BLaER1 (cell line): ENCODE measurements around the gene TJP3.
"Not testable (repeated sequence)": the region's sequence is repeated elsewhere in the genome, so short reads cannot be mapped to it uniquely, and the experiment has no call there.

Source experiments
- H3K27ac ChIP-seq: shearing (Covaris generic); formaldehyde crosslinking; 2 replicates; pipeline ENCODE4 v1.8.1; 2022
- H3K27me3 ChIP-seq: shearing (Covaris generic); formaldehyde crosslinking; 2 replicates; pipeline ENCODE4 v1.8.1; 2022
- H3K36me3 ChIP-seq: shearing (Covaris generic); formaldehyde crosslinking; 2 replicates; pipeline ENCODE4 v1.8.1; 2022
- H3K4me1 ChIP-seq: shearing (Covaris generic); formaldehyde crosslinking; 2 replicates; pipeline ENCODE4 v1.8.1; 2022
- H3K4me2 ChIP-seq: shearing (Covaris generic); formaldehyde crosslinking; 2 replicates; pipeline ENCODE4 v1.8.1; 2022
- H3K4me3 ChIP-seq: shearing (Covaris generic); formaldehyde crosslinking; 2 replicates; pipeline ENCODE4 v1.8.1; 2022
- H3K9ac ChIP-seq: shearing (Covaris generic); formaldehyde crosslinking; 2 replicates; pipeline ENCODE4 v1.8.1; 2022
- H3K9me3 ChIP-seq: shearing (Covaris generic); formaldehyde crosslinking; 2 replicates; pipeline ENCODE4 v1.8.1; 2022
- H4K20me1 ChIP-seq: shearing (Covaris generic); formaldehyde crosslinking; 2 replicates; pipeline ENCODE4 v1.8.1; 2022
- Cebpa-rat ChIP-seq: shearing (Covaris generic); IDR thresholded peaks from 2 replicates; pipeline ENCODE4 v1.8.1; 2022

TJP3 gene

GRCh38 chr19:3759482-3760254, 51.5 kb downstream of the TJP3 start:
- Histone ChIP-seq H3K4me1 (peaks cover 60% of the 10 kb centered on the region), H3K27ac (0 out of 2 replicates have a peak overlapping the region, but pooled peaks have one; percentile 4), H3K9me3 (no peaks in the 10 kb centered on the region), H3K9ac (peak overlapping the region; percentile 90; the same call in 1 of the 2 replicates), H3K36me3 (peaks cover 33% of the 10 kb centered on the region), H3K4me3 (no peak overlapping the region), H3K27me3 (no peaks in the 10 kb centered on the region), H4K20me1 (no peaks in the 10 kb centered on the region), H3K4me2 (peak overlapping the region; percentile 93)
- TF ChIP-seq Cebpa-rat: no peak

DNA sequence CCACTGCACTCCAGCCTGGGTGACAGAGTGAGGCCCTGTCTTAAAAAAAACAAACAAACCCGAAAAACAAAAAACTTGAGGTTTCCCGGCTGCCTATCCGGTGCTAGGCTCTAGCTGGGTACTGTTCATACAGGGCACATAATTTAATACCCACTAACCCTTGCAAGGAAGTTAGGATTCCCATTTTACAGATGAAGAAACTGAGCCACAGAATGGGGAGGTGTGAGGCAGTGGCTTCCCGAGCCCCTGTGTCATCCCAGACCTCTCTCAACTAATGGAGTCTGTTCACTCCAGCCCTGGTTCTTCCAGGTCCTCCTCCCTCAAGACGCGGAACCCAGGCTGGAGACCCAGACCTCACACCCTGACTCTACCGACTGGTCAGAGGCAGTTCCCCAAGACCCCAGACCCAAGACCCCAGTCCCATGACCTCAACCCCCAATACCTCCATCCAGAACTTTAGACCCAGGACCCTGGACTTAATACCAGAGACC, 52.7 kb downstream of the TJP3 start:
- H3K9ac ChIP-seq: peak overlapping the region; percentile 90
- peaks cover 48% of the 10 kb centered on the region for H3K4me1 ChIP-seq
- no peaks in the 10 kb centered on the region for H4K20me1 ChIP-seq
- peaks cover 44% of the 10 kb centered on the region for H3K36me3 ChIP-seq
- TF ChIP-seq Cebpa-rat: no peak
- H3K9me3 ChIP-seq: no peaks in the 10 kb centered on the region
- H3K27ac ChIP-seq: peak overlapping the region; percentile 85
- H3K27me3 ChIP-seq: no peaks in the 10 kb centered on the region
- H3K4me2 ChIP-seq: peak overlapping the region; percentile 93
- H3K4me3 ChIP-seq: peak overlapping the region; percentile 85

- Histone ChIP-seq H3K4me2 (peak within 1 kb of the TSS; percentile 93), H3K36me3 (peaks cover 50% of the 10 kb centered on the region), H4K20me1 (no peaks in the 10 kb centered on the region), H3K27me3 (no peaks in the 10 kb centered on the region), H3K9ac (peak within 1 kb of the TSS; percentile 96), H3K9me3 (no peaks in the 10 kb centered on the region), H3K4me1 (peaks cover 43% of the 10 kb centered on the region), H3K27ac (peak within 1 kb of the TSS; percentile 98), H3K4me3 (peak within 1 kb of the TSS; percentile 85)
- TF ChIP-seq Cebpa-rat: no peak
Observed at GRCh38 chr19:3761382-3762129, 53.4 kb downstream of the TJP3 start, which contains the start of gene APBA3. Gene APBA3, minus strand, starts transcription at chr19:3761692. Its CDS starts 1,428 bp downstream, at chr19:3760264.

GRCh38 chr19:3762130-3762473, 53.9 kb downstream of the TJP3 start:
- no peak for TF ChIP-seq Cebpa-rat
- H3K36me3 ChIP-seq: peaks cover 54% of the 10 kb centered on the region
- H3K4me3 ChIP-seq: peak overlapping the region; percentile 85
- H3K27ac ChIP-seq: peak overlapping the region; percentile 98; the same call in 1 of the 2 replicates
- H4K20me1 ChIP-seq: no peaks in the 10 kb centered on the region
- H3K4me2 ChIP-seq: peak overlapping the region; percentile 93
- H3K9me3 ChIP-seq: no peaks in the 10 kb centered on the region
- no peaks in the 10 kb centered on the region for H3K27me3 ChIP-seq
- H3K4me1 ChIP-seq: peaks cover 41% of the 10 kb centered on the region
- H3K9ac ChIP-seq: peak overlapping the region; percentile 90; the same call in 1 of the 2 replicates

GRCh38 chr19:3762501-3763459, 54.6 kb downstream of the TJP3 start, which contains the start of gene MRPL54:
Gene MRPL54, plus strand, starts transcription at chr19:3762682. Its CDS starts 19 bp downstream, at chr19:3762701.
- peak; percentile 57; the same call in 1 of the 2 replicates for TF ChIP-seq Cebpa-rat
- H3K36me3 ChIP-seq: peaks cover 54% of the 10 kb centered on the region
- H3K9ac ChIP-seq: peak within 1 kb of the TSS; percentile 96
- H3K4me3 ChIP-seq: peak within 1 kb of the TSS; percentile 85
- peak within 1 kb of the TSS; percentile 98 for H3K27ac ChIP-seq
- no peaks in the 10 kb centered on the region for H3K27me3 ChIP-seq
- no peaks in the 10 kb centered on the region for H3K9me3 ChIP-seq
- no peaks in the 10 kb centered on the region for H4K20me1 ChIP-seq
- peaks cover 41% of the 10 kb centered on the region for H3K4me1 ChIP-seq
- peak within 1 kb of the TSS; percentile 93 for H3K4me2 ChIP-seq

GRCh38 chr19:3765121-3765520, 56.9 kb downstream of the TJP3 start:
- H3K27ac ChIP-seq: no peak overlapping the region

DNA sequence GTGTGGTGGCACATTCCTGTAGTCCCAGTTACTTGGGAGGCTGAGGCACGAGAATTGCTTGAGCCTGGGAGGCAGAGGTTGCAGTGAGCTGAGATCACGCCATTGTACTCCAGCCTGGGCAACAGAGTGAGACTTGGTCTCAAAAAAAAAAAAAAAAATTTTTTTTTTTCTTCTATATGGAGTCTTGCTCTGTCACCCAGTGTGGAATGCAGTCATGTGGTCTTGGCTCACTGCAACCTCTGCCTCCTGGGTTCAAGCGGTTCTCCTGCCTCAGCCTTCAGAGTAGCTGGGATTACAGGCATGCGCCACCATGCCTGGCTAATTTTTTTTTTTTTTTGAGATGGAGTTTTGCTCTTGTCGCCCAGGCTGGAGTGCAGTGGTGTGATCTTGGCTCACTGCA, 57.6 kb downstream of the TJP3 start:
- H4K20me1 ChIP-seq, H3K27me3 ChIP-seq, H3K27ac ChIP-seq, H3K4me2 ChIP-seq, H3K9me3 ChIP-seq, H3K9ac ChIP-seq, H3K4me3 ChIP-seq: not testable (repeated sequence)
- H3K36me3 ChIP-seq: peaks cover 55% of the 10 kb centered on the region
- peaks cover 19% of the 10 kb centered on the region for H3K4me1 ChIP-seq

More at GRCh38 chr19:3765121-3765520, 56.9 kb downstream of the TJP3 start:
- Histone ChIP-seq H3K27me3 (no peaks in the 10 kb centered on the region), H4K20me1 (no peaks in the 10 kb centered on the region; the same call in 1 of the 2 replicates), H3K9ac (no peak overlapping the region), H3K4me3 (no peak overlapping the region), H3K36me3 (peaks cover 51% of the 10 kb centered on the region), H3K4me1 (peaks cover 26% of the 10 kb centered on the region), H3K4me2 (no peak overlapping the region), H3K9me3 (no peaks in the 10 kb centered on the region)
- TF ChIP-seq Cebpa-rat: no peak

GRCh38 chr19:3766520-3766919, 58.3 kb downstream of the TJP3 start:
- no peak overlapping the region for H3K4me3 ChIP-seq
- H3K9me3 ChIP-seq: no peaks in the 10 kb centered on the region
- peaks cover 16% of the 10 kb centered on the region for H3K4me1 ChIP-seq
- H3K36me3 ChIP-seq: peaks cover 55% of the 10 kb centered on the region
- H3K4me2 ChIP-seq: no peak overlapping the region
- H3K27ac ChIP-seq: no peak overlapping the region
- no peaks in the 10 kb centered on the region; the same call in 1 of the 2 replicates for H4K20me1 ChIP-seq
- H3K27me3 ChIP-seq: no peaks in the 10 kb centered on the region
- TF ChIP-seq Cebpa-rat: no peak
- H3K9ac ChIP-seq: no peak overlapping the region

GRCh38 chr19:3767050-3767449, 58.9 kb downstream of the TJP3 start:
- Histone ChIP-seq H3K27ac (no peak overlapping the region), H3K4me1 (peaks cover 11% of the 10 kb centered on the region), H3K9ac (no peak overlapping the region), H3K36me3 (peaks cover 55% of the 10 kb centered on the region), H3K9me3 (no peaks in the 10 kb centered on the region), H3K27me3 (no peaks in the 10 kb centered on the region), H3K4me3 (no peak overlapping the region), H3K4me2 (no peak overlapping the region), H4K20me1 (no peaks in the 10 kb centered on the region; the same call in 1 of the 2 replicates)
- TF ChIP-seq Cebpa-rat: no peak
